PC-3 (cell line): ENCODE measurements around the gene LRP11. TPM values are rescaled to one million over a fixed set of nuclear protein-coding genes. Genes with fewer than 3 reads are reported as not detected.

ENCODE experiments used
- ATAC-seq: fragments of 200-7000 bp; cut with Tn5 transposase; 2 replicates; pipeline ENCODE4 v1.9.1; 2020; ENCODE audit warnings: mild to moderate bottlenecking, moderate library complexity
- BruUV-seq: library from RNA; stranded (reverse); fragments of 400-500 nt; replicated peaks from 2 replicates; lab custom pipeline; 2021; lab: Mats Ljungman, UMichigan
- CTCF ChIA-PET: fragments of 300-600 bp; sonication (Branson Sonifier 250); formaldehyde crosslinking; loops from one replicate; lab custom pipeline; 2022; ENCODE audit warnings: antibody characterized with exemption; lab: Charles Lee
- POLR2A ChIA-PET: fragments of 300-600 bp; sonication (Branson Sonifier 250); formaldehyde crosslinking; loops from one replicate; lab custom pipeline; 2022; ENCODE audit warnings: antibody characterized with exemption; ENCODE audit not compliant: unreplicated experiment; lab: Charles Lee
- DNase-seq: peaks from one replicate; pipeline ENCODE4 v3.0.0-alpha.2; 2015
- H2AFZ ChIP-seq: fragments of 300-600 bp; sonication (generic); 2 replicates; pipeline ENCODE4 v1.6.0; 2016; ENCODE audit warnings: antibody characterized with exemption, low read length
- H3F3A ChIP-seq: fragments of 300-600 bp; sonication (generic); one replicate; pipeline ENCODE4 v1.6.0; 2017; ENCODE audit warnings: antibody characterized with exemption, low read length, control low read depth, mild to moderate bottlenecking; ENCODE audit not compliant: unreplicated experiment
- H3K27ac ChIP-seq: fragments of 300-600 bp; sonication (generic); 2 replicates; pipeline ENCODE4 v1.5.1; 2016; ENCODE audit warnings: mild to moderate bottlenecking, low read length
- H3K27me3 ChIP-seq: fragments of 300-600 bp; sonication (generic); 2 replicates; pipeline ENCODE4 v1.6.1; 2016; ENCODE audit warnings: low read length, mixed read lengths
- H3K36me3 ChIP-seq: fragments of 300-600 bp; sonication (generic); 2 replicates; pipeline ENCODE4 v1.6.1; 2016; ENCODE audit warnings: low read depth, mixed run types, low read length, mixed read lengths
- H3K4me1 ChIP-seq: fragments of 300-600 bp; sonication (generic); 2 replicates; pipeline ENCODE4 v1.5.1; 2016; ENCODE audit warnings: low read length; ENCODE audit not compliant: insufficient read depth
- H3K4me2 ChIP-seq: fragments of 300-600 bp; sonication (generic); 2 replicates; pipeline ENCODE4 v1.6.0; 2016; ENCODE audit warnings: low read length
- H3K4me3 ChIP-seq: fragments of 300-600 bp; sonication (generic); 2 replicates; pipeline ENCODE4 v1.5.1; 2016; ENCODE audit warnings: mild to moderate bottlenecking, low read length, mixed read lengths
- H3K79me2 ChIP-seq: fragments of 300-600 bp; sonication (generic); 2 replicates; pipeline ENCODE4 v1.6.1; 2017; ENCODE audit warnings: low read length, mixed read lengths
- H3K9ac ChIP-seq: fragments of 300-600 bp; sonication (generic); 2 replicates; pipeline ENCODE4 v1.6.0; 2016; ENCODE audit warnings: mild to moderate bottlenecking, low read length
- H3K9me2 ChIP-seq: fragments of 300-600 bp; sonication (generic); replicated peaks from 2 replicates; pipeline ENCODE4 v1.6.1; 2016; ENCODE audit warnings: mixed run types, low read length, mixed read lengths
- H3K9me3 ChIP-seq: fragments of 300-600 bp; sonication (generic); 2 replicates; pipeline ENCODE4 v1.6.1; 2016; ENCODE audit warnings: low read length, mixed read lengths
- H4K20me1 ChIP-seq: fragments of 300-600 bp; sonication (generic); 2 replicates; pipeline ENCODE4 v1.6.1; 2016; ENCODE audit warnings: low read length, mixed read lengths
- EZH2 ChIP-seq: fragments of 300-600 bp; sonication (generic); IDR thresholded peaks from one replicate; pipeline ENCODE4 v1.6.1; 2017; ENCODE audit warnings: antibody characterized with exemption, mild to moderate bottlenecking, low read length; ENCODE audit not compliant: unreplicated experiment
- EZH2phosphoT487 ChIP-seq: fragments of 300-600 bp; sonication (generic); IDR thresholded peaks from 2 replicates; pipeline ENCODE4 v1.6.1; 2018; ENCODE audit warnings: mild to moderate bottlenecking, antibody characterized with exemption, low read length, borderline replicate concordance
- intact Hi-C: fragments of 100-400 bp; cut with micrococcal nuclease; formaldehyde crosslinking; loops from 2 replicates; pipeline ENCODE4 v1.9.0; 2023
- total RNA-seq: library from RNA; depleted of rRNA; stranded (reverse); fragments of >200 nt; gene quantifications from 2 replicates; pipeline ENCODE4 v1.2.3, GENCODE V29; 2014
- TF ChIP-seq, protein P1 (sequence below): fragments of 300-600 bp; sonication (generic); conservative IDR thresholded peaks from 2 replicates; pipeline ENCODE4 v1.5.1; 2017; ENCODE audit warnings: antibody characterized with exemption, low read depth, mild to moderate bottlenecking, low read length

The LRP11 gene
- total RNA-seq, 1 experiment from 2014 or later = 32.0 TPM

DNA sequence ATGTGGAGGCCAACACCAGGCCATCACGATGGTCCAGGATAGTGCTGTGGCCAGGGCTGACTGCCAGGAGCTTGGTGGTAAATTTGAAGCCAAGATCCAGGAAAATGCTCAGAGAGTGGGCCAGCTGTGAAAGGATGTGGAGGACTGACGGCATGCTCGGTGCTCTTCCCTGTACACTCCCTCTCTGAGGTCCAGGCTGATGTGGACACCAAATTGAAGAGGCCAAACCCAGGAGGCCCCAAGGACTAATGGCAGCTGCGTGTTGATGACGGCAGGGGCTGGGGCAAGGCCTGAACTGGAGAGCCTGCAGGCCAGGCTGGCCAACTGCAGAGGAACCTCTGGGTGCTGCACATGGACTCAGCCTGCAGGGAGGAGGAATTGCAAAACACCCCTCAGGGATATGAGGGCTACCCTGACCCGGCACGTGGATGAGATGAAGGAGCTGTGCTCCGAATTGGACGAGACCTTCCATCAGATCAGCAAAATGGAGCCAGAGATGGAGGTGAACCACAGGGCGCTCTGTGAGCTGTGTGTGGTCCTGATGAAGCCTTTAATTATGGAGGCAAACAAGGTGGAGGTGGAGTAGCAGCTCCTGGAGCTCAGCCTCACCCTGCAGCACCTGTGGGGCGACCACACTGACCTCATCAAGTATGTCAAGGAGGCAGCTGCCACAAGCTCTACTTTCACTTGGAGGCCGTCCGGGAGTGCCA lies 40.7 kb upstream of the LRP11 start:
- POLR2A ChIA-PET = no interaction called here
- no peaks in the 10 kb centered on the region for H3K79me2 ChIP-seq
- H3K4me1 ChIP-seq = no peaks in the 10 kb centered on the region
- H3K36me3 ChIP-seq = no peaks in the 10 kb centered on the region
- TF ChIP-seq, protein P1, sequence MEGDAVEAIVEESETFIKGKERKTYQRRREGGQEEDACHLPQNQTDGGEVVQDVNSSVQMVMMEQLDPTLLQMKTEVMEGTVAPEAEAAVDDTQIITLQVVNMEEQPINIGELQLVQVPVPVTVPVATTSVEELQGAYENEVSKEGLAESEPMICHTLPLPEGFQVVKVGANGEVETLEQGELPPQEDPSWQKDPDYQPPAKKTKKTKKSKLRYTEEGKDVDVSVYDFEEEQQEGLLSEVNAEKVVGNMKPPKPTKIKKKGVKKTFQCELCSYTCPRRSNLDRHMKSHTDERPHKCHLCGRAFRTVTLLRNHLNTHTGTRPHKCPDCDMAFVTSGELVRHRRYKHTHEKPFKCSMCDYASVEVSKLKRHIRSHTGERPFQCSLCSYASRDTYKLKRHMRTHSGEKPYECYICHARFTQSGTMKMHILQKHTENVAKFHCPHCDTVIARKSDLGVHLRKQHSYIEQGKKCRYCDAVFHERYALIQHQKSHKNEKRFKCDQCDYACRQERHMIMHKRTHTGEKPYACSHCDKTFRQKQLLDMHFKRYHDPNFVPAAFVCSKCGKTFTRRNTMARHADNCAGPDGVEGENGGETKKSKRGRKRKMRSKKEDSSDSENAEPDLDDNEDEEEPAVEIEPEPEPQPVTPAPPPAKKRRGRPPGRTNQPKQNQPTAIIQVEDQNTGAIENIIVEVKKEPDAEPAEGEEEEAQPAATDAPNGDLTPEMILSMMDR = no peak
- TF ChIP-seq EZH2 (no peak), EZH2phosphoT487 (no peak)
- H3K4me3 ChIP-seq = no peak overlapping the region
- DNase-seq = no peak
- no peak overlapping the region for H3K9ac ChIP-seq
- no peaks in the 10 kb centered on the region for H3F3A ChIP-seq
- no peak overlapping the region for H3K27ac ChIP-seq
- intact Hi-C loops = no loop called here
- no TSS peak for BruUV-seq
- no peak for ATAC-seq
- H3K9me2 ChIP-seq = no peaks in the 10 kb centered on the region
- no peaks in the 10 kb centered on the region for H3K27me3 ChIP-seq
- H3K9me3 ChIP-seq = no peaks in the 10 kb centered on the region
- H4K20me1 ChIP-seq = no peaks in the 10 kb centered on the region
- CTCF ChIA-PET = no interaction called here
- H2AFZ ChIP-seq = no peak overlapping the region
- no peak overlapping the region for H3K4me2 ChIP-seq

DNA sequence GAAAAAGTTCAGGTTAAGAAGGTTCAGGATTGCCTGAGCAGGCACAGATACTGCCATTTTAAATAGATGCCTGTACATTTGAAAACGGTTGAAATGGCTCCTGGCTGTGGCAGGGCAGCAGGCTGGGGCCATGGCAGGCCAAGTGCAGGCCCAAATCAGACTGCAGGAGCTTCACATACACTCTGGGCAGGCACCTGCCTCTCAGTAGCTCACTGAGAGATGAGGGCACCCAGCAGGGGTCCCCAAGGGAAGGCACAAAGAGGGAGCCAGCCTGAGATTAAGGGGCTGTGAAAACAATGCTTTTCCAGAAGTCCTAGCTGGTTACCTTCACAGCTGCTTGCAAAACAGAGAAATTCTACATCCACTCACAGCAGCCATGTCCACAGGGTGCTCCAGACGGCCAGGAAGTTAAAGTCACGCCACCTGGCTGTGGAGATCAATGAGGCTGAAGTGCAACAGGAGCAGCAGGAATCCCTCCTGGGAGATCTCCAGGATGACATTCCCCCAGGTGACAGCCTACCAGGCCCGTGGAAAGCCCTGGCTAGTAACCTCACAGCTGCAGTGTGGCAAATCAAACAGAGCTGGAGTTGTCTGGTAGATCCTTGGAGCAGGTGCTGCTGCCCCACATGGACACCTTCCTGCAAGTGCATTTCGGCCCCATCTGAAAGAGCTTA lies 39.9 kb upstream of the LRP11 start:
- CTCF ChIA-PET = no interaction called here
- POLR2A ChIA-PET = no interaction called here

More for the DNA sequence above, 39.9 kb upstream of the LRP11 start:
- Histone ChIP-seq H3K9ac (no peak overlapping the region), H3K36me3 (no peaks in the 10 kb centered on the region), H2AFZ (no peak overlapping the region), H3K9me3 (no peaks in the 10 kb centered on the region), H3K4me3 (no peak overlapping the region), H3K27ac (no peak overlapping the region), H4K20me1 (no peaks in the 10 kb centered on the region), H3K79me2 (no peaks in the 10 kb centered on the region), H3K9me2 (no peaks in the 10 kb centered on the region), H3K4me1 (no peaks in the 10 kb centered on the region), H3K27me3 (no peaks in the 10 kb centered on the region), H3K4me2 (no peak overlapping the region), H3F3A (no peaks in the 10 kb centered on the region)
- no TSS peak for BruUV-seq
- DNase-seq (no peak), ATAC-seq (no peak)
- TF ChIP-seq, protein P1 = no peak
- TF ChIP-seq EZH2 (no peak), EZH2phosphoT487 (no peak)
- intact Hi-C loops = no loop called here
